Panc1 (cell line): ENCODE results near the gene TRABD2A.

ENCODE experiments used
- CTCF ChIP-seq: fragments of 450-650 bp; IDR thresholded peaks from 2 replicates; pipeline ENCODE4 v1.5.1; 2017; ENCODE audit warnings: mild to moderate bottlenecking
- POLR2AphosphoS5 ChIP-seq: IDR thresholded peaks from 2 replicates; pipeline ENCODE4 v1.6.1; 2012; ENCODE audit warnings: mild to moderate bottlenecking, low read depth, low read length, moderate library complexity
- REST ChIP-seq, 2 experiments: IDR thresholded peaks; 2 replicates each; pipeline ENCODE4 v1.6.1; 2011 to 2012; ENCODE audit warnings: low read depth in 2 of 2, control low read depth in 1 of 2, low read length in 1 of 2, mild to moderate bottlenecking in 1 of 2, moderate library complexity in 1 of 2; ENCODE audit not compliant: insufficient read depth in 1 of 2
- SIN3A ChIP-seq: IDR thresholded peaks from 2 replicates; pipeline ENCODE4 v1.6.1; 2012; ENCODE audit warnings: low read depth, mild to moderate bottlenecking, low read length, moderate library complexity, borderline replicate concordance; ENCODE audit not compliant: insufficient read depth
- TCF7L2 ChIP-seq: IDR thresholded peaks from 2 replicates; pipeline ENCODE4 v1.6.1; 2011; ENCODE audit warnings: mild to moderate bottlenecking, low read depth, low read length, inconsistent platforms

GRCh38 chr2:84875213-84875560 is 5.7 kb downstream of the TRABD2A start:
- no peak for TF ChIP-seq CTCF
- no peak for TF ChIP-seq SIN3A
- no peak for TF ChIP-seq POLR2AphosphoS5
- TF ChIP-seq TCF7L2: no peak
- TF ChIP-seq REST (IDR thresholded peaks at IDR 0.05; ENCODE audit: insufficient read depth in 1 of 2, low read depth in 2 of 2, low read length in 1 of 2): no peak
